GM21381 (cell line): Measurements from ENCODE around the gene AKAP13.
"Not testable (repeated sequence)": the region's sequence is repeated elsewhere in the genome, so short reads cannot be mapped to it uniquely, and the experiment has no call there.

Experiments used
- ATAC-seq: cut with Tn5 transposase; IDR thresholded peaks from one replicate; pipeline ENCODE4 v1.9.1; 2021; ENCODE audit warnings: mild to moderate bottlenecking, moderate library complexity; ENCODE audit not compliant: unreplicated experiment

Gene AKAP13

DNA sequence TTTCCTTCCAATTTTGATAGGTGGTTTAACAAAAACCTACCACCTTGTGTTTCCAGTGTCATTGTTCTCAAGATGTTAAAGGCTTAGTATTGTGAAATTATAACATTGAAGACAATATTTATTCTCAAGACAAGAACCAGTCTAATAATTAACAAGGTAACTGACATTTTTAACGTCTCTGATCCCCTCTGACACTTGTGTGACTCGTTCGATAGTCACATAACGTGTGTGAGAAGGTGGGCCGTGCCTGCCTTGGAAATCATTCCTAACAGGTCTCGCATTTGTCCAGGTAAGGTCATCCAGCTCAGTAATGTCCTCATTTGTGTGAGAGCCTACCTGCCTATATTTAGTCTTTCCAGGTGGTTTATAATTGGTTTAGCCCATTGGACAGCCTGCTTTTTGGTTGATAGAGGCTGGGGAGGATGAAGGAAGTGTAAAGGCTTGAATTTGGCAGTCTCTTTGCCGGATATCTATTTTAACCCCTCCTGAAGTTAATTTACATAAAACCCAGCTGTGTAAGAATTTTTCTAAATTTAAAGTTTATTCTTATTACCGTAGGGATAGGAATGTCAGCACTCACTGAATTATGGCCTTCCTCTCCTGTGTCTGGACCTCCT is 94.4 kb downstream of the AKAP13 start:
- peak; percentile 53 for ATAC-seq

DNA sequence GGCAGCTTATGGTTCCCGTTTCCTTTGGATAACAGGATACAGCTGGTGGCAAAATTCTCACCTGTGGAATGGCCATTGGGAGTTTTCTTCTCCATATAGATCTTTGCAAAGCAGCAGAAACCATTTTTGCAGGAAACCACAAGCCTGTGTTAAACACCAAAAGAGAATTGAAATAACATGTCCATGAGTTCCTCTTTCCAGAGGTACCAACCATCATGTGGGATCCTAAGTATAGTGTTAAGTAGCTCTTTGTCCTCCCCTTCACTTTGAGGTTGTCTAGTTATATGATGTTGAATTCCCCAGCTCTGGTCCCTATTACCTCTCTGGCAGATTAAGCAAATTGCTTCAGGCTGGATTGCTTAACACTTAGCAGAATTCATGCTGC is 94.9 kb downstream of the AKAP13 start:
- ATAC-seq, result peak; percentile 81

DNA sequence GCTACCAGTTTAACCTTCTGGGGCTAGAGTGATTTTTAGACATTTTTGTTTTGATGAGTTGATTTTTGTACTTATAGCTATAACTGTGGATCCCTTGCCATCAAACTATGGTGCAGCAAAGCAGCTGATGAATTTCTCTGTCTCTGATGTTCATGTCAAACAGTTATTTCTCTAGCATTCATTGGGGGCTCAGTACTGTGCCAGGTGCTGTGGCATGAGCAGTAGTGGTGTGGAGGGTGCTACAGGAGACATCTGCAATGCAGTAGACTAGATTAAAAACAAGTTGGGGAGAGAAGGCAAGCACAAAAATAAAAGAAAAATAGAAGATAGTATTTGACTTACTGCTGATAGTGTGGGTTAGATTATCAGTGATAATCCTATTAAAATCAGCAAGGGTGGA is 95.3 kb downstream of the AKAP13 start:
- ATAC-seq, result no peak

DNA sequence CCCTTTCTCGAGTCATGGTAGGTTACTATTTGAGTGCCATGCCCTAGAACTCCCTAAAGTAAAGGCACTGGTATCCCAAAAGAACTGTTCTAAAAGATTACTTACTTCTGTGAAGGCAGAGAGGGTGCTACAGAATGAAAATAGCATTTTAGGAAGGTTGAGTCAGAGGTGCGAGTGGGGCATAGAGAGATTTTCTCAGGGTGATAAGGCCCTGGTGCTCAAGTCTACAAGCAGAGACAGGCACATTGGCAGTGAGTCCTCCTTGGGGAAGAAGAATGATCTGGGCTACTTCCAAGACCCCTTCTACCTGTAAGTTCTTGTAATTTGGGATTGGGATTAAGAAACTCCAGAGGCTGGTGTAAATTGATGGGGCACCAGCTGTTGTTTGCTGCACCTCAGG is 96.7 kb downstream of the AKAP13 start:
- no peak for ATAC-seq

DNA sequence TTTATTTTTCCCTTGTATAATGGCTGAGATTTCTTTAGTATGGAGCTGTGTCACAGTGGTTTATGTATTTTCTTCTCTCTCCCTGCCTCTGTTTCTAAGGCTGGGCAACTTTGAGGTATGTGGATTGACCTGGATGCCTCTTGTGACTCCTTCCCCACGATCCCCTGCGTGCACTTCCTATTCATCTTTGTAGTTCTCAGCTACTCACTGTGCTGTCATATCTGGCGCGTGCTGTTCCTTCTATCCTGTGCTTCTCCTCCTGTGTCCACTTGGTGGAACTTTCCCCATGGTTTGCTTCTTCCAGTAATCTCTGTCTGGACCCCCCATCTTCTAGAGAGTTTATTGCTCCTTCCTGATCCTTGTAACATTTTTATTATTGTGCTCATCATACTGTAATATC is 97.3 kb downstream of the AKAP13 start:
- no peak for ATAC-seq

DNA sequence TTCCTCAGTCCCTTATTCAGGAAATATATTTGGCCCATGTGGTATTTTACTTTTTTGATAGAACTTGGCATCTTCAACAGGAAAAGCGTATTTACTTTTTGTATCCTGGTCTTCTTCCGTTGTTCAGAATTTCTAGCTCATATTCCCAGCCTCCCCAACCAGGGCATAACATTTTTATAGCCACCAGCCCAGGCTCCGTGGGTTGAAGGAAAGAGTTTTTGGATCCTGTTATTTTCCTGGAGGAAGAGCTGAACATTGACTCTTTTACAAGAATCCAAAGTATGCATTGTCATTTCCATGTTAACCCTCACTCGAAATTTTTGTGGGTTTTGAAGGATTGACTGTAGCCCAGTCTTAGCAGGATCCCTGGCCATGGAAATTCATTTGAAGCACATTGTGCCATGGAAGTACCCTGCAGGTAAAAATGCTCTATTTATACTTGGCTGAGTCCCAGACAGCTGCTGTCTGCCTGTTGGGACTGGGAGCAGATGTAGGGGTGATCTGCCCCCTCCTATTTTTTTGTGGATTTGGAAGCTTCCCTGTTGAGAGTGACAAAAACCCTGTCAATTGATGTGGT is 98.8 kb downstream of the AKAP13 start:
- no peak for ATAC-seq

DNA sequence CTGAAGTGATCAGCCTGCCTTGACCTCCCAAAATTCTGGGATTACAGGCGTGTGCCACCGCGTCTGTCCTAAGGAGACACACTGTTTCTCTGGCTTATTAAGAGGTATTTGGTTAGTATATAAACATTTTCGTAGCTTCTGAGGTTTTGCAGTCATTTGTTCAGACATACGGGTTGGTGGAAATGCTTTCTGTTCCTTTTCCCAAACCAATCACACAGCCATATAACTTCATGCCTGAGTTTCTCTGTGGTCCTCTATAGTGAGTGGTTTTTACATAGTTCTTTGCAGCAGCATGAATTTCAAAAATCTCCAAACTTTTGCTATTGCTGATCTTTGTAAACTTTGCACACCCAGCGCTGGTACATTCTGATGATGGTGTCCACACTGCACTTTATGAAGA is 100.5 kb downstream of the AKAP13 start:
- ATAC-seq, result no peak

DNA sequence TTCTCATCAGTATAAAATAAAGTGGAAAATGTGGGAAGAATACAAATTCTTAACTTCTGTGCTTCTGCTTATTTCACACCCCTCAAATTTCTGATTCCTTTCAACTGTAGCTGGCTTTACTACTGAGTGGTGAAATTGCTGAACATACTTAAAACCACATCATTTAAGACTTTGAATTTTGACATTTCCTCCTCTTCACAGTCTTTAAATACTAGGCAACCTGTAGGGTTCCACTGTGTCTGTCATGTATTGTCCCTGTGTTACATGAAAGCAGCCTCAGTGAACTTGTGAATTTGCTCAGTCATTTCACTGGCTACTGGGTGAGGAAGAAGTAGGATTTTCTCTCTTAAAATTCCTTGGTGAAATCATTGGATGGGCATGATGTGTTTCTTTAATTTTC is 101.1 kb downstream of the AKAP13 start:
- ATAC-seq, result not testable (repeated sequence)

DNA sequence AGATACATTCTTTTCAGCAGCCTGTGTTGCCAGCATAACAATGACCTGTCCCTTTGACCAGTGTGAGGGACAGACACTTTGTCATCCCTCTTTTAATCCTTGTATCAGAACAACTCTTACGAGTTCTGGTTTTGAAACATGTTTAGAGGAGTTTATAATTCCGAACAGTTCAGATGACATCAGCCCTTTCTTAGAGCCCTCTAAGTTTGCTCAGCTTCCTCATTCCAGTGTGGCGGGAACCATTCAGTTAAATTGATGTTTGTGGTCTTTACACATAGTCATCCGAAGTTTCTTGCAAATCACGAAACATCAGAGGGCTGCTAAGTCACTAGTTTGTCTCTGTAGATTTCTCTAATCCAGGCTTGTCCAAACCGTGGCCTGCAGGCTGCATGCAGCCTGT is 102.5 kb downstream of the AKAP13 start:
- ATAC-seq, result no peak

DNA sequence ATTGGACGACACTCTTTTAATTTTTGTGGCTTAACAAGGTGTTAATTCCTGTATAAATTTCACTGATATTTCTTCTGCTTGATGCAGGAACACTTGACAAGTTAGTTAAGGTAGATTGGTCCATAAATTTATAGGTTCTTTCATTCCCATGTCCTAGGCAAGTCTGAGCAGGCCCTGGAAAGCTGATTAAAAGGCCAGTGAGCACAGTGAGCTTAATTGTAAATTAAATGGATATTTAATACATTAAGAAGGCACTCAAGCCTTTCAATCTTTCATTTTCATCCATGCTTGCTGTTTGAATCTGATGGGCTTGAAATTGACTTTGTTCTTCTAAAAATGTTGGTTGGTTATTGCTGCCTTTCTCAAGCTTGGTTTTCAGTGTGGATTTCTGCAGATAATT is 103.6 kb downstream of the AKAP13 start:
- not testable (repeated sequence) for ATAC-seq

DNA sequence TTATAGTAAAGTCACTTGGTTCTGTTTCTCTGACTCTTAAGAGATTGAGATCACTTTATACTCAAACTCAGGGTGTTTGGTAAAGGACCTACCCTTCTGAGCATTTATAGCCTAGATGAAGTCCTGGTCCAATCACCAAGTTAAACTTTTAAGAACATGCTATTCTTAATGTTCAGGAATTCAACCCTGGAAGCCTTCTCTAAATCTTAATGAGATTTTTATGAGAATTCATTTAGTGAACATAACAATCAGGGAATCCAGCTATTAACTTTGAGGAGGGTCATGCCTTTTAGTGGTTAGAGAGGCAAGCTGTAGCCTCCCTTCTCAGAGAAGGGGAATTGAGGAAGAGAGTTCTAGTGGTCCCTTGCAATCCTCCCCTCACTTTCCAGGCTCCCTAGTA is 104.5 kb downstream of the AKAP13 start:
- ATAC-seq, result not testable (repeated sequence)

DNA sequence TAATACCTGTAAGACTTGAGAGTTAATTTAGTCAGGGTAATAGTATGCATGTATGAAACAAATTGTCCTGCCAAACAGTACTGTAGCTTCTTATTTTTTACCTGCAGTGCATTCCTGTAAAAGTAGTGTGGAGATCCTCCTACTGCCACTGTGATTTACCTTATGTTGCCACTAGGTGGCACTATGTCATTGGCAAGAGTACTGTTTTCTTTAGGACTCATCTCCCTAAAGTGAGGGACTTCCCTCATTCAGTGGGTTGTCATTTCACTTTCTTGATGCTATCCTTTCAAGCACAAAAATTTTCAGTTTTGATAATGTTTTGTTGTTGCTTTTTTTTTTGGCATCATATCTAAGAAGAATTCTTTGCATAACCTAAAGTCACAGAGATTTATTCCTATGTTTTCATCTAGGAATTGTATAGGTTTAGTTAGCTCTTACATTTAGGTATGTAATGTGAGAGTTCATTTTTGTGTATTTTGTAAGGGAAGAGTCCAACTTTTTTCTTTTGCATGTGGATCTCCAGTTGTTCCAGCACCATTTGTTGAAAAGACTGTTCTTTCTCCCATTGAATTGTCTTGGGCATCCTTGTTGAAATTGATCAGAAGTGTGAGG is 105.7 kb downstream of the AKAP13 start:
- peak; percentile 48 for ATAC-seq

DNA sequence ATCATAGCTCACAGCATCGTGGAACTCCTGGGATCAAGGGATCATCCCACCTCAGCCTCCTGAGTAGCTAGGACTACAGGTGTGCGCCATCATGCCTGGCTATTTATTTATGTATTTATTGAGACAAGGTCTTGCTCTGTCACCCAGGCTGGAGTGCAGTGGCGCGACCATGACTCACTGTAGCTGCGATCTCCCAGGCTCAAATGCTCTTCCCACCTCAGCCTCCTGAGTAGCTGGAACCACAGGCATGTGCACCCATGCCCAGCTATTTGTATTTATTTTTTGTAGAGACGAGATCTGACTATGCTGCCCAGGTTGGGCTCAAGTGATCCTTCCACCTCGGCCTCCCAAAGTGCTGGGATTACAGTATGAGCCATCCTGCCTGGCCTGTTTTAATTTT is 107.4 kb downstream of the AKAP13 start:
- not testable (repeated sequence) for ATAC-seq

DNA sequence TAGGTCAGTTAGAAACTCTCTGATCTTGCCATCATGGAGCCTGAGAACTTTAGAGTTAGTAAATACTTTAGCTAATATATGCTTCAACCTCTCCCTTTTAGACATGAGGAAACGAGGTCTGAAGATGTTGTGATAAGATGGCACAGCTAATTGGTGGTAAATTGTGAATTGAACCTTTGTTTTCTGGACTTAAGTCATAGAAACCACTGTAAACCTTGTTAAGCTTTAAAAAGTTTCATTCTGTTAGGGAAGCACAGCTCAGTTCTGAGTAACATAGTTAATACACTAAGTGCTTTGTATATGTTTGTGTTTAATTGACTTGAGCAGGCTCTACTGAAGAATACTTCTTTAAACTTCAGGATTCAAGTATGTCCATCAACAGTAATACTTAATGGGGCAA is 108.6 kb downstream of the AKAP13 start:
- ATAC-seq, result no peak

DNA sequence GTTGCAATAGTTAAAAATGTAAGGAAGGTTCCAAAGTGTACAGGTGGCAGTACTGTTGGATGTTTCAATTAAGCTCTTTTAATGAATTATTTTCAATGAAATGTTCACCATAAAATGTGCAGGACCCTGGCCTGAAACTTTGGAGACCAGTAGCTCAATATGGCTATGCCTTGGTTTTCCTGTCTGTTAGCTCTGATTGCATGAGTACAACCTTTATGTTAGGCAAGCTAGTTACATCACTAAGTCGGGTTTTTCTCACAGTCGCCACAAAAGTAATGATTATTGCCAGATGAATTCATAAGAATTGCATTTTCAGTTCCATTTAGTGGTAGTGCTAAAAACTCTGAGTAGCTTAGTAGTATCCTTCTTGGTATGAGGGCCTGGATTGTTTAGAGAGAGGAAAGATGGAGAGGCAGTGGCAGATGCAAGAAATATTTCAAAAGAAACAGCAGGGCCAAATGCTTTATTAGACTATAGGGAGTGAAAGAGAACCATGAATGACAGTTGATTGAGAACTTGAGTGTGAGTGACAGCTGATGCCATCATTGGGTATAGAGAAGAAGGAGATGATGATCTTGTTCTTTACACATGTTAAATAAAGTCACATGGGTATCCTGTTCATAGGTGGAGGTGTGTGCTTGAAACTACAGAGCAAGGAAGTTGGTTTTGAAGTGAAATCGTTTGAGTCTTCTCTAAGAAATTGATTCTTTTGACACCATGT is 109.5 kb downstream of the AKAP13 start:
- peak; percentile 46 for ATAC-seq

DNA sequence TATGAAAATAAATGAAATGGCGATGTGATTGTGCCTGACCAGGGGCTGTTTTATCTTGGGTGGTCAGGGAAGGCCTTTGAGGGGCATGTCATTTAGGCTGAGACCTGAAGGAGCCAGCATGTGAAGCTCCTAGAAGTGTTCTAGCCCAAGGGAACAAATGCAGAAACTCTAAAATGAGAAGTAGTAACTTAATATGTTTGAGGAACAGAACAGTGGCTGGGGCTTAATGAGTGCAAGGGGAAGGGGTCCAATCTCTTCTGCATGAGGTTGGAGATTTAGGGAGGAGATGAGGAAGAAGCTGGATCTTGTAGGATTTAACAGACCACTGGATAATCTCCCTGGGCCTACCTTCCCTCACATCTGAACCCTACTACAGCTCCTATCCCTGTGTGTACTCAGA is 110.5 kb downstream of the AKAP13 start:
- ATAC-seq, result no peak

DNA sequence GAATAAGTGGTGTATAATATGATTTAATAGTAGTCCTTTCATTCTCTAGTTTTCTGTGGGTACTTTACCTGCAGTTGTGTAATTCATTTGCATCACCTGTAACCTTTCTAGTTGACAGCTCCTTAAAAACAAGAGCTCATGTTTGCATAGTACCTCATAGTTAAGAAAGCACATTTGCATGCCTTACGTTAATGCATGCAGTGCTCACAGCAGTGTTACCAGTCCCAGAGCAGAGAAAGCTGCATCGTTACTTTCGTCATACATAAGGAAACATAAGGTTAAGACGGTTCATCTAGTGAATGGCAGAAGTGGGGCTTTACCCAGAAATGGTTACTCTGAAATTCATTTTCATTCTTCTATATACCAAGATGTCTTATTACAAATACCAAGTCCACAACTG is 111.3 kb downstream of the AKAP13 start:
- ATAC-seq, result no peak

DNA sequence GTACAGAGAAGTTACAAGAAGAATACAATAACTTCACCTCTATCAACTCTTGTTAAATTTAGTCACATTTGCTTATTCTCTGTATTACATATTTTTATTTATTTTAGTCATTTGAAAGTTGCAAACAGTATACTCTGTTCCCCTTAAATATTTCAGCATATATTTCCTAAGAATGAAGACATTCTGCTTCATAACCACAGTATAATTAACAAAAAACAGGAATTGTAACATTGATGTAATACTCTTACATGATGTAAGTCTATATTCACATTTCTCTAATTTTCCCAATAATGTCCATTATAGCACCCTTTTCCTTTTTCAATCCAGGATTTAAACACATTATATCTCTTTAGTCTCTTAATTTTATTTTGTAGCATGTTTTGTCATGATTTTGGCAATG is 112.0 kb downstream of the AKAP13 start:
- ATAC-seq, result no peak

DNA sequence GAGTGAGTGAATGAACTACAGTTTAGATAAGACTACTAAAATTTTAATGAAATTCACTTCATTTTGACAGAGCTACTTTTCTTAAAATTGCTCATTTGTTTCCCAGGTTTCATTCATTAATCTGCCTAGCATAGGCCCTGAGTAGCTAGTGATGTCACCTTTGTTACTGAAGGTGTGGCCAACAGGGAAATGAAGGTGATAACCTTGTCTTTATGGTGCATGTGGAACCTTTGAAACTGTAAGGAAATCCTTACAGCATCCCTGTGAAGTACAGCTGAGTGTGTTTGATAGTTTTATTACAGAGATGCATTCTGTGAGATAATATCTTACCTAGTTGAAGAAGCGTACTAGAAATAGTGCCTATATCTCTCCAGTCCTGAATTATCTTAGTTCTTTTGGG is 112.9 kb downstream of the AKAP13 start:
- no peak for ATAC-seq

DNA sequence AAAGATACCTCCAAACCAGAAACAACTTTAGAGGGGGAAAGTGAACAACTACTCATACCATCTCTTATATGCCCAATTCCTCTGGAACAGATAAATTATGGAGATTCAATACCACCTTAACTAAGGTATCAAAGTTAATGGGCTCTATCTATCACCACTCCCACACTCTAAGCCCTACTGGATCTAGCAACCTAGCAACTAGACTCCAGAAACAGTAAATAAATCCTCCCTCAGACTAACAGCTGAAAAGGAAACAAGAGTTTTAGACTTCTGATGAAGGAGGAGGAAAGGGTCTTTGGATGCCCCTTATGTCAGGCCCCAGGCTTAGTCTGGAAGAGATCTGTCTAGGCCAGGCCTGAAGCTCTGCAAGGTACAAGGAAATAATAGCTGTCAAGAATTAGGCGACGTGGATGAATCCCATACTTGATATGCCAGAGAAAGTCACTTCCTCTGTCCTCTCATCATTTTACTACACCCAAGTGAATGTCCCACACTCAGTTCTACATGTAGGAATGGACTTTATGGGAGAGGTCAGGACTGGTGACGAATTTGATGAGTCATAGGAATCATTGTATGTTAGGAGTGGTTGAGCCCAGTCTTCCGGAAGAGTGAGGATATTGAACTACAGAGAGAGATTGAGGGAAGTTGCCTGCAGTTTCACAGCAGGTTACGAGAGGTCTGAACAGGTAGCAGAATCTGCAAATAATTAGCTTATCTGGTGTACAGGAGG is 113.8 kb downstream of the AKAP13 start:
- no peak for ATAC-seq

DNA sequence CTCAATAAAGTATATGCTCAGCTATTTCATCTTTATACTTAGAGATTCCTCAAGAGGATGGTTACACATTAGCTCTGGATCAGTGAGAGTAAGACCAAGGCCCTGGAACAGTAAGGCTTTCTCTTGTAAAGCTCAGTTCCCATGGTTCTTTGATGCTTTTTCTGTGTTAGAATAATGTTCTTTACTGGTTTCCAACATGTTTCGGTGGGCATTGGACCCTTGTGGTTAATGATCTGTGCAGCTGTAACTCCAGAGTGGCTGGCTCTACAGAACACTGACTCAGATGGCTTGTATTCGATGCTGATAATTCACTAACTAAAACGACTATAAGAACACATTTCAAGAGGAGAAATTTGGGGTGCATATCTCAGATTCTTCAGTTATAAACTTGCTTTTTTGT is 114.7 kb downstream of the AKAP13 start:
- ATAC-seq, result no peak
